ENCODE measurements around the gene CNN2. TPM values are rescaled to one million over a fixed set of nuclear protein-coding genes. Genes with fewer than 3 reads are reported as not detected.
A peak's percentile ranks its signal among the peaks of the same experiment; 100 is the strongest.

CNN2 gene
- total and polyA plus RNA-seq, 9 of the 15 experiments (the other 6 are each of a cell fraction or from before 2014, with no cell fraction given), result 12.1 to 174 (median 52.7) TPM

- TF ChIP-seq ZC3H8 (IDR thresholded peaks at IDR 0.05) (no peak), RBBP5 (IDR thresholded peaks at IDR 0.05; ENCODE audit: borderline replicate concordance, insufficient read depth, low read length, poor library complexity, severe bottlenecking) (no peak), IRF1 (CRISPR knock-in tag; IDR thresholded peaks at IDR 0.05; ENCODE audit: borderline replicate concordance) (no peak), MYBL2 (IDR thresholded peaks at IDR 0.05; ENCODE audit: low read depth) (no peak), MYBL2 (CRISPR knock-in tag; IDR thresholded peaks at IDR 0.05; ENCODE audit: borderline replicate concordance) (no peak), CBX8 (IDR thresholded peaks at IDR 0.05; ENCODE audit: borderline replicate concordance, extremely low read depth, low read depth, low read length, poor library complexity, severe bottlenecking) (no peak), NFRKB (IDR thresholded peaks at IDR 0.05; ENCODE audit: low read depth) (no peak), ZNF699 (CRISPR knock-in tag; IDR thresholded peaks at IDR 0.05; ENCODE audit: insufficient replicate concordance) (no peak), ELF1 (tag; IDR thresholded peaks at IDR 0.05) (no peak), ZNF184 (CRISPR knock-in tag; IDR thresholded peaks at IDR 0.05) (no peak), KAT2B (IDR thresholded peaks at IDR 0.05; ENCODE audit: low read depth, low read length) (no peak), PYGO2 (tag; IDR thresholded peaks at IDR 0.05) (no peak), DIDO1 (tag; IDR thresholded peaks at IDR 0.05; ENCODE audit: low read depth) (no peak), HNRNPL (IDR thresholded peaks at IDR 0.05; ENCODE audit: low read depth, low read length) (peak; percentile 94), ZNF165 (CRISPR knock-in tag; IDR thresholded peaks at IDR 0.05; ENCODE audit: borderline replicate concordance) (no peak), HIVEP1 (CRISPR knock-in tag; IDR thresholded peaks at IDR 0.05) (no peak), HLTF (IDR thresholded peaks at IDR 0.05) (no peak; the same call in 1 of the 2 replicates), HES1 (IDR thresholded peaks at IDR 0.05; ENCODE audit: low read depth) (no peak), STAG1 (CRISPR knock-in tag; IDR thresholded peaks at IDR 0.05; ENCODE audit: borderline replicate concordance) (no peak), BCL6 (CRISPR knock-in tag; IDR thresholded peaks at IDR 0.05) (no peak), EP300 (IDR thresholded peaks at IDR 0.05; ENCODE audit: low read length) (peak; percentile 24; the same call in 1 of the 2 replicates)
- TF ChIP-seq, protein P1, sequence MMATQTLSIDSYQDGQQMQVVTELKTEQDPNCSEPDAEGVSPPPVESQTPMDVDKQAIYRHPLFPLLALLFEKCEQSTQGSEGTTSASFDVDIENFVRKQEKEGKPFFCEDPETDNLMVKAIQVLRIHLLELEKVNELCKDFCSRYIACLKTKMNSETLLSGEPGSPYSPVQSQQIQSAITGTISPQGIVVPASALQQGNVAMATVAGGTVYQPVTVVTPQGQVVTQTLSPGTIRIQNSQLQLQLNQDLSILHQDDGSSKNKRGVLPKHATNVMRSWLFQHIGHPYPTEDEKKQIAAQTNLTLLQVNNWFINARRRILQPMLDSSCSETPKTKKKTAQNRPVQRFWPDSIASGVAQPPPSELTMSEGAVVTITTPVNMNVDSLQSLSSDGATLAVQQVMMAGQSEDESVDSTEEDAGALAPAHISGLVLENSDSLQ (IDR thresholded peaks at IDR 0.05), result no peak; the same call in 1 of the 2 replicates
- TF ChIP-seq, protein P2, sequence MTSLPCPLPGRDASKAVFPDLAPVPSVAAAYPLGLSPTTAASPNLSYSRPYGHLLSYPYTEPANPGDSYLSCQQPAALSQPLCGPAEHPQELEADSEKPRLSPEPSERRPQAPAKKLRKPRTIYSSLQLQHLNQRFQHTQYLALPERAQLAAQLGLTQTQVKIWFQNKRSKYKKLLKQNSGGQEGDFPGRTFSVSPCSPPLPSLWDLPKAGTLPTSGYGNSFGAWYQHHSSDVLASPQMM (CRISPR knock-in tag; IDR thresholded peaks at IDR 0.05), result no peak
- TF ChIP-seq, protein P3, sequence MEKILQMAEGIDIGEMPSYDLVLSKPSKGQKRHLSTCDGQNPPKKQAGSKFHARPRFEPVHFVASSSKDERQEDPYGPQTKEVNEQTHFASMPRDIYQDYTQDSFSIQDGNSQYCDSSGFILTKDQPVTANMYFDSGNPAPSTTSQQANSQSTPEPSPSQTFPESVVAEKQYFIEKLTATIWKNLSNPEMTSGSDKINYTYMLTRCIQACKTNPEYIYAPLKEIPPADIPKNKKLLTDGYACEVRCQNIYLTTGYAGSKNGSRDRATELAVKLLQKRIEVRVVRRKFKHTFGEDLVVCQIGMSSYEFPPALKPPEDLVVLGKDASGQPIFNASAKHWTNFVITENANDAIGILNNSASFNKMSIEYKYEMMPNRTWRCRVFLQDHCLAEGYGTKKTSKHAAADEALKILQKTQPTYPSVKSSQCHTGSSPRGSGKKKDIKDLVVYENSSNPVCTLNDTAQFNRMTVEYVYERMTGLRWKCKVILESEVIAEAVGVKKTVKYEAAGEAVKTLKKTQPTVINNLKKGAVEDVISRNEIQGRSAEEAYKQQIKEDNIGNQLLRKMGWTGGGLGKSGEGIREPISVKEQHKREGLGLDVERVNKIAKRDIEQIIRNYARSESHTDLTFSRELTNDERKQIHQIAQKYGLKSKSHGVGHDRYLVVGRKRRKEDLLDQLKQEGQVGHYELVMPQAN (IDR thresholded peaks at IDR 0.05; ENCODE audit: borderline replicate concordance), result peak; percentile 89
These were observed 15.7 kb downstream of the CNN2 start (continued) for GRCh38 chr19:1041835-1042685.
